ENCODE results near the gene HSPA6.
"Not testable (repeated sequence)": the region's sequence is repeated elsewhere in the genome, so short reads cannot be mapped to it uniquely, and the experiment has no call there.

The HSPA6 gene

GRCh38 chr1:161553631-161554030 lies 29.3 kb downstream of the HSPA6 start:
- in situ Hi-C loops (cut with MboI; ENCODE audit: low sequenced_read_pairs); H3K4me3 ChIP-seq; H3K27me3 ChIP-seq (ENCODE audit: low read depth); H3K9me3 ChIP-seq; H3K36me3 ChIP-seq (replicated peaks); DNase-seq (ENCODE audit: low spot score in 2 of 2); H3K4me1 ChIP-seq: not testable (repeated sequence)

GRCh38 chr1:161554340-161554739 lies 30.0 kb downstream of the HSPA6 start:
- H3K4me3 ChIP-seq; in situ Hi-C loops (cut with MboI; ENCODE audit: low sequenced_read_pairs); H3K36me3 ChIP-seq (replicated peaks); DNase-seq (ENCODE audit: low spot score in 2 of 2); H3K9me3 ChIP-seq; H3K27me3 ChIP-seq (ENCODE audit: low read depth); H3K4me1 ChIP-seq: not testable (repeated sequence)

- in situ Hi-C loops (cut with MboI; ENCODE audit: low sequenced_read_pairs); DNase-seq (ENCODE audit: low spot score in 2 of 2); H3K4me3 ChIP-seq; H3K4me1 ChIP-seq; H3K9me3 ChIP-seq; H3K36me3 ChIP-seq (replicated peaks); H3K27me3 ChIP-seq (ENCODE audit: low read depth): not testable (repeated sequence)
Observed at GRCh38 chr1:161554815-161555417, 30.6 kb downstream of the HSPA6 start.

DNA sequence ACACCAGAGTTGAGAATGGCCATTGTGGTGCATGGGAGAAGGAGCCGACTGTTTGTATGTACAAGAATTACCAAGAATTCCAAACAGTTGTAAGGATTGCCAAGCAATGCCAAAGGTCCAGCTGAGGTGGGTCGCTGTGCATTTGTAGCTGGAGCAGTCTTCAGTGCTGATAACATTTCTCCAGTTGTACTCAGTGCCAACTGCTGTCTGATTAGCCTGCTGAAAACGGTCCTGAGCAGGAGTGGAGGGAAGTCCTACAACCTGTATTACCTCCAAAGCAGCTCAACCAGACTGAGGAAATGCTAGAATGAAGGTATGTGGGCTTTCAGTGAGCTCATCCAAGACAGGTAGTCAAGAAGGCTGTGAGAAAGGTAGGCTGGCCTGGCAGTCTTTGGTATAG lies 31.8 kb downstream of the HSPA6 start:
- H3K4me1 ChIP-seq; H3K9me3 ChIP-seq; H3K4me3 ChIP-seq; DNase-seq (ENCODE audit: low spot score in 2 of 2); H3K27me3 ChIP-seq (ENCODE audit: low read depth); H3K36me3 ChIP-seq (replicated peaks); in situ Hi-C loops (cut with MboI; ENCODE audit: low sequenced_read_pairs): not testable (repeated sequence)

DNA sequence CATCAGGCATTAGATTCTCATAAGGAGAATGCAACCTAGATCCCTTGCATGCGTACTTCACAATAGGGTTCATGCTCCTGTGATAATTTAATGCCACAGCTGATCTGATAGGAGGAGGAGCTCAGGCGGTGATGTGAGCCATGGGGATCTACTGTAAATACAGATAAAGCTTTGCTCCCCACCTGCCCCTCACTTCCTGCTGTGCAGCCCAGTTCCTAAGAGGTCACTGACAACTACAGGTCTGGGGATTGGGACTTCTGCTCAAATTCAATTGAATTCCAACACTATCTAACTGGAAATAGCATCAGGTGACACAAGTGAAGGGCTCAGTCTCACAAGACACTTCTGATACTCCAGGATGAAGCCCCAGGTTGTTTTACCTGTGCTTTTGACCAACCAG lies 32.6 kb downstream of the HSPA6 start:
- H3K4me1 ChIP-seq; H3K27me3 ChIP-seq (ENCODE audit: low read depth); H3K9me3 ChIP-seq; H3K4me3 ChIP-seq; DNase-seq (ENCODE audit: low spot score in 2 of 2); in situ Hi-C loops (cut with MboI; ENCODE audit: low sequenced_read_pairs); H3K36me3 ChIP-seq (replicated peaks): not testable (repeated sequence)

DNA sequence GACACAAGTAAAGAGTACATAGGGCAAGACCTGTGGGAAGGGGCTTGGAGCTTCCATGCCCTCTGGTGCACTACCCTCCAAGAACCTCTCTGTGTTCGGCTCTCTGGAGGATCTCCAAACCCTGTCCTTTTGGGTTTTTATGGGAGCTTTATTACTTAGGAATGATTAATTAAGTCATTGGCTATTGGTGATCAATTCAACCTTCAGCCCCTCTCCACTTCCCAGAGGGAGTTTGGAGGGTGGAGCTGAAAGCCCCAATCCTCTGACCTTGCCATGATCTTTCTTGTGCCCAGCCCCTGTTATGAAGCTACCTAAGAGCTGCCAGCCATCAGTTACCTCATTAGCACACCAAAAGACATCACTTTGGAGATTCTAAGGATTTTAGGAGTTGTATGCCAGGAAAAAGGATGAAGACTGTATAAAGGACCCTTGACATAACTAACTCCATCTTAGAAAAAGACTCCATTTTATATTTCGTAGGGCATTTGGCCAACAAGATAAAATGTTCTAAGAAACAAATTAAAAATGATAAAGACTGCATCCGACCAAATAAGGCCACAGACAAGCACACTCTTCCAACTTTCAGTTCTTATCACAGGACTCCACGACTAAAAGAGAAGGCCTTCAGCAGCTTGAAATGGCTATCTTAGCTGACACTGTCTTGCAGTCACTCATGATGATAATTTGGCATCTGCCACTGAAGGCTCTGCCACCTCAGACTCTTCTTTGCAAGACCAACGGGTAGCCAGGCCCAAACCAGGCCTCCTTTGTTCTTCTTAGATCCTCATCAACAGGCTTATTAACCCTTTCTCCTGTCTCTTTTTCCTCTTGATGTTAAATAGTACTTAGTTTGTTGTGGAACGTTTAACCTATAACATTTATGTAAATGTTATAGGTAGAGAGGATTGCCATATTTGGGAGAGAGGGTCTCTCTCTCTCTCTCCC lies 33.4 kb downstream of the HSPA6 start:
- H3K36me3 ChIP-seq (replicated peaks); DNase-seq (ENCODE audit: low spot score in 2 of 2); H3K4me3 ChIP-seq; H3K27me3 ChIP-seq (ENCODE audit: low read depth); H3K4me1 ChIP-seq; H3K9me3 ChIP-seq; in situ Hi-C loops (cut with MboI; ENCODE audit: low sequenced_read_pairs): not testable (repeated sequence)

GRCh38 chr1:161560960-161561715 lies 36.8 kb downstream of the HSPA6 start:
- H3K9me3 ChIP-seq; H3K4me3 ChIP-seq; DNase-seq (ENCODE audit: low spot score in 2 of 2); in situ Hi-C loops (cut with MboI; ENCODE audit: low sequenced_read_pairs); H3K27me3 ChIP-seq (ENCODE audit: low read depth); H3K36me3 ChIP-seq (replicated peaks); H3K4me1 ChIP-seq: not testable (repeated sequence)

- H3K9me3 ChIP-seq; DNase-seq (ENCODE audit: low spot score in 2 of 2); H3K27me3 ChIP-seq (ENCODE audit: low read depth); H3K4me3 ChIP-seq; H3K4me1 ChIP-seq; in situ Hi-C loops (cut with MboI; ENCODE audit: low sequenced_read_pairs); H3K36me3 ChIP-seq (replicated peaks): not testable (repeated sequence)
Observed at GRCh38 chr1:161562441-161562840, 38.1 kb downstream of the HSPA6 start.

GRCh38 chr1:161563522-161563921 lies 39.2 kb downstream of the HSPA6 start:
- H3K9me3 ChIP-seq; H3K4me3 ChIP-seq; H3K27me3 ChIP-seq (ENCODE audit: low read depth); DNase-seq (ENCODE audit: low spot score in 2 of 2); H3K4me1 ChIP-seq; in situ Hi-C loops (cut with MboI; ENCODE audit: low sequenced_read_pairs); H3K36me3 ChIP-seq (replicated peaks): not testable (repeated sequence)

DNA sequence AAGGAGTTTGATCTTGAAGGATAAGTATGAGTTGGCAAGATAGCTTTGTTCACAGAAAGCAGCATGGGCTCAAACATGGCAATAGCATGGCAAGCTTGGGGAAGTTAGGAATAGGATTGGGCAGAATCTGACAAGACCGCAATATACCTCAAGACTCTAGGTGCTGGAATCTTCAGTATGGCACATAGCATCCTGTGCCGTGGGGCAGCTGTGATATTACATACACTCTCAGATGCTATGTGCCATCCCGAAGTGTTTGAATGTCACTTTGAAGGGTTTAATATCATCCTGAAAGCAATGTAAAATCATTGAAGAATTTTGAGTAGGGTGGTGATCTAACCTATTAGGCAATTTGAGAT lies 42.2 kb downstream of the HSPA6 start:
- H3K36me3 ChIP-seq (replicated peaks); in situ Hi-C loops (cut with MboI; ENCODE audit: low sequenced_read_pairs); H3K4me1 ChIP-seq; DNase-seq (ENCODE audit: low spot score in 2 of 2); H3K27me3 ChIP-seq (ENCODE audit: low read depth); H3K9me3 ChIP-seq; H3K4me3 ChIP-seq: not testable (repeated sequence)

DNA sequence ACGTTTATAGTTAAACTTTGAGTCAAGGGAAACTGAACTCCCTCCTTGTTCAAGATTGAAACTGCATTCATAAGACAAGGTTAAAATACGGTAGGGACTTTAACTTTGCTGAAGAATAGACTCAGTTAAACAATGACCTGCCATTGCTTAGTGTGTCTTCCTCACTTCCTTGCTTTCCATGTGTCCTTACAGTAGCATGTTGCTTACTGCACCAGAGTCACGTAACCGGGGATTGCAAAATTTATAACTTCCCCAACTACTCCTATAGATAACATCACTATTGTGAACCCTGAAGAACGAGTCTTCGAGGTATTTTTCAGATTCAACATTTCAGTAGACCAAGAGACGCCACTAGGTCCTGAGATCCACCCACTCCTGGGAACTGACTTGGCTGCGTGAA lies 47.4 kb downstream of the HSPA6 start:
- H3K9me3 ChIP-seq; in situ Hi-C loops (cut with MboI; ENCODE audit: low sequenced_read_pairs); DNase-seq (ENCODE audit: low spot score in 2 of 2): not testable (repeated sequence)

More for the DNA sequence above, 47.4 kb downstream of the HSPA6 start:
- H3K4me1 ChIP-seq; H3K4me3 ChIP-seq; H3K27me3 ChIP-seq (ENCODE audit: low read depth); H3K36me3 ChIP-seq (replicated peaks): not testable (repeated sequence)
